ENCODE data around the gene TTYH3.

Gene TTYH3

DNA sequence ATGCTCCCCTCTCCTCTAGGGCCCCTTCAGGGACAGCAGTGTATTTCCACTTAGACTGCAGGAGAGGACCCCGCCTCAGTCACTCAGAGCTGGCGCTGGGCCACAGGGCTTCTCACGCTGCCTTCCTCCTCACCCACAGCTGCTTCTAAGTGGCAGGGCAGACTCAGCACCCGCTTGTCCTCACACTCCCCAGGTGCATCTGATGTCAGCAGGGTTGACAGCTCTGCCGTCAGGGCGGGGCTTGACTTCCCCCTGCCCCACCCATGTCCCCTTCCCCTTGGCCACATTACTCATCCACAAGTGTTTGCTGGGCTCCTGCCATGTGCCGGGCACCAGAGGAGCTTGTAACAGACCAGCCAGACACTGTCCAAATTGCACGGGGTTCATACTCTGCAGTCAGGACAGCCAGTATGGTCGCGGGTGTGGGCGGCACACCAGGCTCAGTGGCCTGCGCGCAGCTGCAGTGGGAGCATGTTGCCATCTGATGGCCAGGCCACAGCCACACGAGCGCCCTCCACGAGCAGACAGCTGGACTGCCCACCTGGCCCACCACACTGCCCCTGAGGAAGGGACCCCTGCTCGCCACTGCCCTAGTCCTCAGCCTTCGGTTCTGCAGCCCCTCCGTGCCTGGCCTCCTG is 29.3 kb upstream of the TTYH3 start:
- Histone ChIP-seq H3K4me1 (ENCODE audit: control insufficient read depth, insufficient read depth, low read length, poor library complexity, severe bottlenecking) (no peaks in the 10 kb centered on the region), H3K9me3 (ENCODE audit: control insufficient read depth, low read length) (no peaks in the 10 kb centered on the region), H3K27ac (ENCODE audit: insufficient read depth, low read length, poor library complexity, severe bottlenecking) (no peak overlapping the region), H3K4me3 (ENCODE audit: insufficient read depth, low read depth, low read length, poor library complexity, severe bottlenecking) (no peak overlapping the region), H3K36me3 (ENCODE audit: control insufficient read depth, insufficient read depth, low read length) (no peaks in the 10 kb centered on the region), H3K27me3 (replicated peaks; ENCODE audit: control insufficient read depth, insufficient read depth, low read length, poor library complexity, severe bottlenecking) (no peaks in the 10 kb centered on the region)
- DNase-seq, result no peak

DNA sequence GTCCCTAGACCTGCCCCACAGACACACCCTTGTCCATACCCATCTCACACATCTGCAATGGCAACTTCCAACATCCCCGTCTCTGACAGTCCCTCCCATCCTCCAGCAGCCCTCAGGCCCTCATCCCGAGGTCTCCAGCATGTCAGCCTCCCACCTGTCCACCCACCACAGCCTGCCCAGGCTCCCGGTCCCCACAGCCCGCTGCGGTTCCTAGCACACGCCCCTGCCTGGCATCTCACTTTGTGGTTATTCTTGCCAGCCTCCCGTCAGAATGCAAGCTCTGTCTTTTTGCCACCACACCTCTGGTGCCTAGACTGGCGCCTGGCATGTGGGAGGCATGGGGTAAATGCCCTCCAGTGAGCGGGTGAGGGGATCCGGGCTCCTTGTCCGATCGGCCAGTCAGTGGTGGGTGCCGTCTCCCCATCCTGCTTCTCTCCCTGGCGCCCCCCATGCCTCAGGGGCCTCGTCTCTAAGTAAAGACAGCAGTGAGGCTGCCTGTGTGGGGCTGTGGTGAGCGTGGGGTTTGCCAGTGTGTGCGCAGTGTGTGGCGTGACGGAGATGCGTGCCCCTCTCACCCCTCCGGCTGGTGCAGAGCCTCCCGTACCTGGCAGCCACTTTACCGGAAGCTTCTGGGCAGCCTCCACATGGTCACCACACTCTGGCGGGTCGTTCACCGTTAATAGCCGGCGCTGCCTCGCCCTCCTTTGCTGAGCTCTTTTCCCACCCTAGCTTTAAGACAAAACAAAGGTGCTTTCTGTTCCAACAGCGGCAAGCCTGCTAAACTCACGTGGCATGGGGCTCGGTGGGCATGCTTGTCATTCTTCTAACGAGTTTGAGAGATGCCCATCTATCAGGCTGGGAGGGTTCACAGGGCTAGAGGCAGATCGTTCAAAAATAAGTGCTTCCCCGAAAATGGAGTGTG is 28.5 kb upstream of the TTYH3 start:
- no peaks in the 10 kb centered on the region for H3K27me3 ChIP-seq (replicated peaks; ENCODE audit: control insufficient read depth, insufficient read depth, low read length, poor library complexity, severe bottlenecking)
- no peak for DNase-seq
- H3K27ac ChIP-seq (ENCODE audit: insufficient read depth, low read length, poor library complexity, severe bottlenecking), result no peak overlapping the region
- H3K36me3 ChIP-seq (ENCODE audit: control insufficient read depth, insufficient read depth, low read length), result no peaks in the 10 kb centered on the region
- no peaks in the 10 kb centered on the region for H3K4me1 ChIP-seq (ENCODE audit: control insufficient read depth, insufficient read depth, low read length, poor library complexity, severe bottlenecking)
- no peak overlapping the region for H3K4me3 ChIP-seq (ENCODE audit: insufficient read depth, low read depth, low read length, poor library complexity, severe bottlenecking)
- no peaks in the 10 kb centered on the region for H3K9me3 ChIP-seq (ENCODE audit: control insufficient read depth, low read length)

DNA sequence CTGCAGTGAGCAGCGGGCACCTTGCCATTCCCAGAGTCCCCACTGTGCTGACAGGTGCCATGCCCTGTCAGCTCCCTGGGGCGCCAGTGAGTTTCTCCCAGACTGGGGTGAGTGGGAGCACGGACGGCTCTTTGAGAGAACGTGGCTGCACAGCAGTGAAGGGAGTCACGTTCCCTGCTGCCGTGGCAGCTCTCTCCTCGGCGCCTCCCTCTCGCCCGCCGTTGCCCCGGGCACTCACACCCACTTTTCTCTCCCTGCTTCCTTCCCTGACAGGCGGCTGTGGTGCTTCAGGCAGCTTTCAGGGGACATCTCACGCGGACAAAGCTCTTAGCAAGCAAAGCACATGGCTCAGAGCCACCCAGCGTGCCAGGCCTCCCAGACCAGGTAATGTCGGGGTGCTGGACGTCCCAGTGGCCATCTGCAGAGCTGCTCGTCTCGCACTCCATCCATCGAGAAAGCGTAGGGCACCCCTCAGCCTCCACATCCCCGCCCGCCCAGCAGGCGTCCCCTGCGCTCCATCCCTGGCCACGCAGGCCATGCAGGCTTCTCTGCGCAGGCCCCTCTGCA is 27.1 kb upstream of the TTYH3 start:
- no peak overlapping the region for H3K27ac ChIP-seq (ENCODE audit: insufficient read depth, low read length, poor library complexity, severe bottlenecking)
- DNase-seq, result no peak
- H3K9me3 ChIP-seq (ENCODE audit: control insufficient read depth, low read length), result no peaks in the 10 kb centered on the region
- no peaks in the 10 kb centered on the region for H3K36me3 ChIP-seq (ENCODE audit: control insufficient read depth, insufficient read depth, low read length)
- no peaks in the 10 kb centered on the region for H3K4me1 ChIP-seq (ENCODE audit: control insufficient read depth, insufficient read depth, low read length, poor library complexity, severe bottlenecking)
- H3K4me3 ChIP-seq (ENCODE audit: insufficient read depth, low read depth, low read length, poor library complexity, severe bottlenecking), result no peak overlapping the region
- no peaks in the 10 kb centered on the region for H3K27me3 ChIP-seq (replicated peaks; ENCODE audit: control insufficient read depth, insufficient read depth, low read length, poor library complexity, severe bottlenecking)

- DNase-seq, result no peak
Observed at GRCh38 chr7:2605608-2606538, 25.9 kb upstream of the TTYH3 start.

GRCh38 chr7:2606539-2606936 is 25.2 kb upstream of the TTYH3 start:
- no peaks in the 10 kb centered on the region for H3K36me3 ChIP-seq (ENCODE audit: control insufficient read depth, insufficient read depth, low read length)
- no peak overlapping the region for H3K4me3 ChIP-seq (ENCODE audit: insufficient read depth, low read depth, low read length, poor library complexity, severe bottlenecking)
- no peak overlapping the region for H3K27ac ChIP-seq (ENCODE audit: insufficient read depth, low read length, poor library complexity, severe bottlenecking)

More at GRCh38 chr7:2605608-2606538, 25.9 kb upstream of the TTYH3 start:
- H3K4me3 ChIP-seq (ENCODE audit: insufficient read depth, low read depth, low read length, poor library complexity, severe bottlenecking), result no peak overlapping the region
- no peaks in the 10 kb centered on the region for H3K9me3 ChIP-seq (ENCODE audit: control insufficient read depth, low read length)
- H3K27me3 ChIP-seq (replicated peaks; ENCODE audit: control insufficient read depth, insufficient read depth, low read length, poor library complexity, severe bottlenecking), result no peaks in the 10 kb centered on the region
- H3K27ac ChIP-seq (ENCODE audit: insufficient read depth, low read length, poor library complexity, severe bottlenecking), result no peak overlapping the region
- H3K4me1 ChIP-seq (ENCODE audit: control insufficient read depth, insufficient read depth, low read length, poor library complexity, severe bottlenecking), result no peaks in the 10 kb centered on the region
- H3K36me3 ChIP-seq (ENCODE audit: control insufficient read depth, insufficient read depth, low read length), result no peaks in the 10 kb centered on the region

DNA sequence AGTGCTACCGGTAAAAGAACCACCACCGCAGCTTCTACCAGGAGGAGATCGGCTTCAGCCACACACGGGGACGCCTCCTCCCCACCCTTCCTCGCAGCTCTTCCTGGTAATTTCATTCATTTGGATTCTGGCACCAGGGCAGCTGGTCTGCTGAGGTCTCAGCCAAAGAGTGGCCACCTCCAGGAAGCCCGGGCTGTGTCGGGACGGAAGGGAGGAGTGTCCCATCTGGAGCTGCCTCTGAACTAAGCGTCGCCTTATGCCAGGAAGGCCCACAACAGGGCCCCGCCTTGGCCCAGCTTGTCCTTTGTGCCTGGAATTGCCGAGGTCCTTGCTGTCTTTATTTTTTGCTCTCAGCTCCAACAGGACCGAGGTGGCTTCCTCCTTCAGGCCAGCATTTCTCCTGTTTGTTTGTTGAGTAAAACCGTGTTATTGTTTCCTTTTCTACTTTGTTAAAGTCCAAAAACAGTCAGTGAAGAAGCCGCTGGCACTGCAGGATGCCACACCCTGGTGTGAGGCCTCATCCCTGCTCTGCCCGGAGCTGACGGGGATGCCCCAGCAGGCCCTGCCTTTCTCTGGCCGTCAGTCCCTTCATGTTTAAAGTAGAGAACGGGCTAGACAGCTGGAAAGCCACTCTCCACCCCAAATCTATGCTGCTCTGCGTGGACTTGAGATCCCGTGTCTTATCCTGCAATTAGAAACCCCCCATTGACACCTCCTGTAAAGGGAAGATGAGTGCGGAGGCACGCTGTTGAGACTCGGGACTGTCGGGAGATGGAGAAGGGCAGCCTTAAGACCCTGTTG is 24.5 kb upstream of the TTYH3 start:
- Histone ChIP-seq H3K4me3 (ENCODE audit: insufficient read depth, low read depth, low read length, poor library complexity, severe bottlenecking) (no peak overlapping the region), H3K27me3 (replicated peaks; ENCODE audit: control insufficient read depth, insufficient read depth, low read length, poor library complexity, severe bottlenecking) (no peaks in the 10 kb centered on the region), H3K27ac (ENCODE audit: insufficient read depth, low read length, poor library complexity, severe bottlenecking) (no peak overlapping the region), H3K36me3 (ENCODE audit: control insufficient read depth, insufficient read depth, low read length) (no peaks in the 10 kb centered on the region), H3K4me1 (ENCODE audit: control insufficient read depth, insufficient read depth, low read length, poor library complexity, severe bottlenecking) (no peaks in the 10 kb centered on the region), H3K9me3 (ENCODE audit: control insufficient read depth, low read length) (no peaks in the 10 kb centered on the region)
- no peak for DNase-seq

More at GRCh38 chr7:2606539-2606936, 25.2 kb upstream of the TTYH3 start:
- Histone ChIP-seq H3K4me1 (ENCODE audit: control insufficient read depth, insufficient read depth, low read length, poor library complexity, severe bottlenecking) (no peaks in the 10 kb centered on the region), H3K27me3 (replicated peaks; ENCODE audit: control insufficient read depth, insufficient read depth, low read length, poor library complexity, severe bottlenecking) (no peaks in the 10 kb centered on the region), H3K9me3 (ENCODE audit: control insufficient read depth, low read length) (no peaks in the 10 kb centered on the region)
- DNase-seq, result no peak

DNA sequence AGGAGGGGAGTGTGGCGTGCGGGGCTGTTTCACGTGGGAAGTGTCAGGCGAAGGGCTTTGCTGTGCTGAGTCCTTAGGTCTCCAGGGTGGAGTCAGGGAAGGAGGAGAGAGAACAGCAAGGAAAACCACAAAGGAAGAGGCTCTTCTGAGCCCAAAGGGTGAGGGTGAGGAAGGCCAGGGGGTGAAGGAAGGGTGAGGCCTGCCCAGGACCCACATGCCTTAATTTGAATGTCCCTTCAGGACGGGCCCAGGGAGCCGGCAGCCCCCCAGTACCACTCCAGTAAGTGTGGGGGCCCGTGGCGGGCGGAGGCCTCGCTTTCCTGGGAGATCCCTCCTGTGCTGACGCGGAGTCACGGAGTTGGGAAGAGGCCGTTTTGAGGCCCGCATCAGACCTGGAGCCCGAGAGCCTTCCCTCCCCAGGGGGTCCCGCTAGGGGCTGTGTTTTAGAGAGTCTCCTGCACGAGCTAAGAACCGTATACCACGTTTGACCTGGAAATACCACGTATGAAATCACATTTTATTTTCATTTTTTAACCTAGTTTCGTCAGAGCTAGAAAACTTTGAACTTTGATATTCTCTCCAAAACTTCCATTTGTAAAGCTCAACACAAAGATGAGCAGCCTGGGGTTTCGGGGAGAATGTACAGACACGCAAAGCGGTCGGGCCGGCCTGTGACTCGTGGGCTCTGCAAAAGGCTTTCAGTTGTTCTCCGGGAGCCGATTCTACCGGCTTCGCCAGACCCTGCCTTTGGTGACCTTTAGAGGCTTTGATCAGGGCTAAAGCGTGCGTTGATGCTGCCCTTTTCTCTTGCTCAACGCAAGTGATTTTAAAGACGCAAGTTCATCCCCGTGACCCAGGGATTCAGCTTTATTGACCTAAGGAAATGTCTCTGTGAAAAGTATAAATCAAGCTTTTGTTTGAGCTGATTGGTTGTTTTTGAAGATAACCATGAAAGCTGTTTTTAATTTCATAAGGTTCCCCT is 23.6 kb upstream of the TTYH3 start:
- Histone ChIP-seq H3K27me3 (replicated peaks; ENCODE audit: control insufficient read depth, insufficient read depth, low read length, poor library complexity, severe bottlenecking) (no peaks in the 10 kb centered on the region), H3K27ac (ENCODE audit: insufficient read depth, low read length, poor library complexity, severe bottlenecking) (no peak overlapping the region), H3K4me3 (ENCODE audit: insufficient read depth, low read depth, low read length, poor library complexity, severe bottlenecking) (no peak overlapping the region), H3K9me3 (ENCODE audit: control insufficient read depth, low read length) (no peaks in the 10 kb centered on the region), H3K36me3 (ENCODE audit: control insufficient read depth, insufficient read depth, low read length) (no peaks in the 10 kb centered on the region), H3K4me1 (ENCODE audit: control insufficient read depth, insufficient read depth, low read length, poor library complexity, severe bottlenecking) (no peaks in the 10 kb centered on the region)
- no peak for DNase-seq

DNA sequence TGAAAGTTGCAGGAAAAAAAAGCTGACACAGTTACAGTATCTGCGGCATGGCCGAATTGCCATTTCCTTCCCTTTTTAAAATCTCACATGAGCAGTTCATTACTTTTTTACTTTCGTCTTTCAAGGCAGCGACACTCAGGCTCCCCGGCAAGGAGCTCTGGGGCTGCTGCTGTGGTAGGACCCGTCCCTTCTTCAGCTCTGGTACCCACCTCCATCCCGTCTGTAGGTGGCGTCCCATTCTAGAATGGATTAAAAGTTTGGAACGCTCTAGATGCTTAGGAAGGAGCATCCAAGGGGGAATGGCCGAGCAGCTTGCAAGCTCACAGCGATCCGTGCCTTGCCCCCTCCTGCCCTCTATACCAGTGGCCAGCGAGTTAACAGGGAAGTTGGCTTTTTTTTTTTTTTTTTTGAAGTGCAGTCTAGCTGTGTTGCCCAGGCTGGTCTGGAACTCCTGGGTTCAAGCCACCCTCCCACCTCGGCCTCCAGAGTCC is 22.8 kb upstream of the TTYH3 start:
- H3K9me3 ChIP-seq (ENCODE audit: control insufficient read depth, low read length), result no peaks in the 10 kb centered on the region
- no peaks in the 10 kb centered on the region for H3K27me3 ChIP-seq (replicated peaks; ENCODE audit: control insufficient read depth, insufficient read depth, low read length, poor library complexity, severe bottlenecking)
- no peak for DNase-seq
- H3K4me3 ChIP-seq (ENCODE audit: insufficient read depth, low read depth, low read length, poor library complexity, severe bottlenecking), result no peak overlapping the region
- H3K4me1 ChIP-seq (ENCODE audit: control insufficient read depth, insufficient read depth, low read length, poor library complexity, severe bottlenecking), result no peaks in the 10 kb centered on the region
- H3K27ac ChIP-seq (ENCODE audit: insufficient read depth, low read length, poor library complexity, severe bottlenecking), result no peak overlapping the region
- no peaks in the 10 kb centered on the region for H3K36me3 ChIP-seq (ENCODE audit: control insufficient read depth, insufficient read depth, low read length)
